GM12891 (cell line): ENCODE results near the gene HOXD8.
A peak's percentile ranks its signal among the peaks of the same experiment; 100 is the strongest.

Experiments
- DNase-seq: peaks from one replicate; pipeline ENCODE4 v3.0.0; 2011; ENCODE audit warnings: low spot score; ENCODE audit not compliant: insufficient read length
- FAIRE-seq: peaks from 2 replicates; lab custom pipeline; 2011; peaks lifted over from hg19 to GRCh38; lab: Jason Lieb, UNC
- PAX5 ChIP-seq: IDR thresholded peaks from 2 replicates; pipeline ENCODE4 v1.6.1; 2011; ENCODE audit warnings: low read length, moderate library complexity, mild to moderate bottlenecking; ENCODE audit not compliant: insufficient read depth, severe bottlenecking
- POLR2A ChIP-seq: IDR thresholded peaks from 2 replicates; pipeline ENCODE4 v1.6.1; 2011; ENCODE audit warnings: low read depth, low read length, control low read depth
- POLR2AphosphoS5 ChIP-seq: IDR thresholded peaks from 2 replicates; pipeline ENCODE4 v1.6.1; 2011; ENCODE audit warnings: low read depth, low read length, control low read depth
- POU2F2 ChIP-seq: IDR thresholded peaks from 2 replicates; pipeline ENCODE4 v1.6.1; 2011; ENCODE audit warnings: low read depth, mild to moderate bottlenecking, control low read depth, low read length, moderate library complexity
- SPI1 ChIP-seq: IDR thresholded peaks from 2 replicates; pipeline ENCODE4 v1.6.1; 2011; ENCODE audit warnings: low read depth, low read length, control low read depth
- TAF1 ChIP-seq: IDR thresholded peaks from 2 replicates; pipeline ENCODE4 v1.6.1; 2011; ENCODE audit warnings: low read depth, low read length, control low read depth

The HOXD8 gene

GRCh38 chr2:176090862-176091261, 38.6 kb upstream of the HOXD8 start:
- no peak for FAIRE-seq
- no peak for DNase-seq
- no peak for TF ChIP-seq SPI1
- TF ChIP-seq PAX5, result no peak

GRCh38 chr2:176091329-176092258, 37.9 kb upstream of the HOXD8 start:
- DNase-seq (no peak), FAIRE-seq (no peak)
- TF ChIP-seq POLR2AphosphoS5 (no peak), PAX5 (no peak), POLR2A (no peak), TAF1 (no peak), SPI1 (no peak), POU2F2 (no peak)

- FAIRE-seq (no peak), DNase-seq (no peak)
- no peak for TF ChIP-seq POU2F2
- TF ChIP-seq SPI1, result no peak
- no peak for TF ChIP-seq POLR2A
- TF ChIP-seq TAF1, result no peak
- no peak for TF ChIP-seq POLR2AphosphoS5
- no peak for TF ChIP-seq PAX5
Observed at GRCh38 chr2:176092270-176093144, 37.0 kb upstream of the HOXD8 start, which contains the start of gene HOXD13. Gene HOXD13 (plus strand): TSS chr2:176092721. CDS start chr2:176092891, 170 bp downstream.

- TF ChIP-seq PAX5, result no peak
- TF ChIP-seq POLR2A, result no peak
- TF ChIP-seq POU2F2, result no peak
- DNase-seq (no peak), FAIRE-seq (no peak)
Observed at GRCh38 chr2:176093145-176093897, 36.2 kb upstream of the HOXD8 start.

GRCh38 chr2:176093898-176094249, 35.6 kb upstream of the HOXD8 start:
- DNase-seq (no peak), FAIRE-seq (no peak)
- no peak for TF ChIP-seq SPI1
- no peak for TF ChIP-seq POLR2A
- no peak for TF ChIP-seq POLR2AphosphoS5
- no peak for TF ChIP-seq POU2F2
- no peak for TF ChIP-seq TAF1
- no peak for TF ChIP-seq PAX5

DNA sequence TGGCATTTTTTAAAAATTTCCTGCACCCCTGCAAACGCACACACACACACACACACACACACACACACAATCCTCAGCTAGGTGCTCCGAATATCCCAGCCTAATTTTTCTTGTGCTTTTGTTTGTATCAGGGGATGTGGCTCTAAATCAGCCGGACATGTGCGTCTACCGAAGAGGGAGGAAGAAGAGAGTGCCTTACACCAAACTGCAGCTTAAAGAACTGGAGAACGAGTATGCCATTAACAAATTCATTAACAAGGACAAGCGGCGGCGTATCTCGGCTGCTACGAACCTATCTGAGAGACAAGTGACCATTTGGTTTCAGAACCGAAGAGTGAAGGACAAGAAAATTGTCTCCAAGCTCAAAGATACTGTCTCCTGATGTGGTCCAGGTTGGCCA, 35.2 kb upstream of the HOXD8 start:
- TF ChIP-seq TAF1 (no peak), POLR2A (no peak), POU2F2 (no peak), PAX5 (no peak), SPI1 (no peak), POLR2AphosphoS5 (no peak)
- no peak for FAIRE-seq
- no peak for DNase-seq

DNA sequence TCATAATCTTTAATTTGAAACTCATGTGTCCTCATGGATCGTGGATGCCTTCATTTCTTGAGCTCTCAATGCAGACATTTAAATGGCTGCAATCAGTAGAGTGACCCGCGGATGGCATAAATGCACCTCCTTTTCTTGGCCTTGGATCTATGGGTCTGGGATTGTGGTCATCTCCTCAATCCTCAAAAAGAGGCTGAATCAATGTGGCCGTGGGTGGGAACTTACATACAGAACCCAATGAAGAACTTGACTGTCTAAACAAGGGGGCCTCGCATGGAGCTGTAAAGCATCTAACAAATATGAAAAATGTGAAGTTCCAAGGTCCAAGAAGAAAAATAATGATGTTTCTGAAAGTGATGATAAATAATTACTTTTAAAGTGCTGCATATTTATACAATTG, 34.1 kb upstream of the HOXD8 start:
- TF ChIP-seq PAX5, result no peak
- no peak for TF ChIP-seq POLR2AphosphoS5
- TF ChIP-seq TAF1, result no peak
- no peak for TF ChIP-seq SPI1
- no peak for TF ChIP-seq POLR2A
- TF ChIP-seq POU2F2, result no peak
- DNase-seq (no peak), FAIRE-seq (no peak)

DNA sequence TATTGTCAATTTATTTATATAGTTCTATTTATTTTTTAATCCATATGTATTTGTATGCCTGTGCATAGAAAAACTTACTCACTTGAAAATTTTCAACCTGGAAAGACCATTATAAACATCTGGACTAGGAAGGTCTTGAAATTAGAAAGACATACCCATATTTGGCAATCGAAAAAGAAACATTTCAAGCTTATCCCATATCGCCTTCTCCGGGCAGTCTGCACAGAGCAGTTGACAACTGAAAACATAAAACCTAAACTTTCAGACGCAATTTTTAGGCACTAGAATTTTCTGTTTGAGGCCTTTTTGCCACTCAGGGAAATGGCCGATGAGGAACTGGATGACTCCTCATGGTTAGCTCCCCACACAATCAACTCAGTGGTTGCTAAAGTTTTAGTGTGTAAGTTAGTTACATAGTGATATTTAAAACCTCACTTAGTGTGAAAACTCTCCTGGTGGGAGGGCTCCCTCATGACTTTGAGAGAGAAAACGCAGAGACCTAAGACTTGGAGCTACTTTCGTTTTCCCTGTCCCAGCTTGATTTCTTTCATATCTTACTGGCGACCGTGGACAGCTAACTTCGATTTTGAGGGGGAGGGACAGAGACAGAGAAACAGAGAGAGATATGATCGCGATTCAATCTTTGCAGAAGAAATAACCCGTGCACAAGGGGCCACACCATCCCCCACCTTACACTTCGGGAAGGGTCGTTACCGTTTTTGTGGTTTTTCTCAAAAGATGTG, 33.1 kb upstream of the HOXD8 start:
- TF ChIP-seq POLR2AphosphoS5 (no peak), SPI1 (0 out of 2 replicates have a peak, but pooled peaks have one; percentile 10)
- no peak for DNase-seq
- FAIRE-seq, result no peak
